ENCODE data around the gene GIMAP8. TPM values are rescaled to one million over a fixed set of nuclear protein-coding genes. Genes with fewer than 3 reads are reported as not detected.
A peak's percentile ranks its signal among the peaks of the same experiment; 100 is the strongest.

The GIMAP8 gene
- total RNA-seq, 1 donor from 2014 or later, result not detected

- no peaks in the 10 kb centered on the region for H3K36me3 ChIP-seq
- no peak overlapping the region for H3K27ac ChIP-seq
- peak overlapping the region; percentile 86 for H3K4me2 ChIP-seq
- no peaks in the 10 kb centered on the region for H3K27me3 ChIP-seq
- H3K79me2 ChIP-seq (ENCODE audit: low read depth), result no peaks in the 10 kb centered on the region
- H4K20me1 ChIP-seq (ENCODE audit: low read depth), result peaks cover 5% of the 10 kb centered on the region
- H3K27ac Mint-ChIP-seq, result peak overlapping the region; percentile 19
- no peak for TF ChIP-seq EZH2phosphoT487 (IDR thresholded peaks at IDR 0.05)
- TF ChIP-seq, protein P1, sequence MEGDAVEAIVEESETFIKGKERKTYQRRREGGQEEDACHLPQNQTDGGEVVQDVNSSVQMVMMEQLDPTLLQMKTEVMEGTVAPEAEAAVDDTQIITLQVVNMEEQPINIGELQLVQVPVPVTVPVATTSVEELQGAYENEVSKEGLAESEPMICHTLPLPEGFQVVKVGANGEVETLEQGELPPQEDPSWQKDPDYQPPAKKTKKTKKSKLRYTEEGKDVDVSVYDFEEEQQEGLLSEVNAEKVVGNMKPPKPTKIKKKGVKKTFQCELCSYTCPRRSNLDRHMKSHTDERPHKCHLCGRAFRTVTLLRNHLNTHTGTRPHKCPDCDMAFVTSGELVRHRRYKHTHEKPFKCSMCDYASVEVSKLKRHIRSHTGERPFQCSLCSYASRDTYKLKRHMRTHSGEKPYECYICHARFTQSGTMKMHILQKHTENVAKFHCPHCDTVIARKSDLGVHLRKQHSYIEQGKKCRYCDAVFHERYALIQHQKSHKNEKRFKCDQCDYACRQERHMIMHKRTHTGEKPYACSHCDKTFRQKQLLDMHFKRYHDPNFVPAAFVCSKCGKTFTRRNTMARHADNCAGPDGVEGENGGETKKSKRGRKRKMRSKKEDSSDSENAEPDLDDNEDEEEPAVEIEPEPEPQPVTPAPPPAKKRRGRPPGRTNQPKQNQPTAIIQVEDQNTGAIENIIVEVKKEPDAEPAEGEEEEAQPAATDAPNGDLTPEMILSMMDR (IDR thresholded peaks at IDR 0.05), result no peak
- TF ChIP-seq EZH2 (IDR thresholded peaks at IDR 0.05), result no peak
- H3K4me3 Mint-ChIP-seq, result peak overlapping the region; percentile 90
- H3K36me3 Mint-ChIP-seq, result peaks cover 11% of the 10 kb centered on the region
- DNase-seq (ENCODE audit: low spot score), result no peak
- H3K9ac ChIP-seq, result no peak overlapping the region
- H3F3A ChIP-seq (ENCODE audit: low read depth), result peaks cover 44% of the 10 kb centered on the region
- H2AFZ ChIP-seq (replicated peaks), result no peak overlapping the region
- H3K9me3 ChIP-seq (ENCODE audit: low read depth), result no peaks in the 10 kb centered on the region
- peaks cover 46% of the 10 kb centered on the region for H3K4me1 ChIP-seq
- H3K4me3 ChIP-seq, result peak overlapping the region; percentile 74
- H3K4me1 Mint-ChIP-seq, result peaks cover 63% of the 10 kb centered on the region
- H3K27me3 Mint-ChIP-seq (ENCODE audit: insufficient read depth, low read depth), result peaks cover 6% of the 10 kb centered on the region
- H3K9me3 Mint-ChIP-seq, result no peaks in the 10 kb centered on the region
Measured at GRCh38 chr7:150406312-150406566, 44.2 kb upstream of the GIMAP8 start.

DNA sequence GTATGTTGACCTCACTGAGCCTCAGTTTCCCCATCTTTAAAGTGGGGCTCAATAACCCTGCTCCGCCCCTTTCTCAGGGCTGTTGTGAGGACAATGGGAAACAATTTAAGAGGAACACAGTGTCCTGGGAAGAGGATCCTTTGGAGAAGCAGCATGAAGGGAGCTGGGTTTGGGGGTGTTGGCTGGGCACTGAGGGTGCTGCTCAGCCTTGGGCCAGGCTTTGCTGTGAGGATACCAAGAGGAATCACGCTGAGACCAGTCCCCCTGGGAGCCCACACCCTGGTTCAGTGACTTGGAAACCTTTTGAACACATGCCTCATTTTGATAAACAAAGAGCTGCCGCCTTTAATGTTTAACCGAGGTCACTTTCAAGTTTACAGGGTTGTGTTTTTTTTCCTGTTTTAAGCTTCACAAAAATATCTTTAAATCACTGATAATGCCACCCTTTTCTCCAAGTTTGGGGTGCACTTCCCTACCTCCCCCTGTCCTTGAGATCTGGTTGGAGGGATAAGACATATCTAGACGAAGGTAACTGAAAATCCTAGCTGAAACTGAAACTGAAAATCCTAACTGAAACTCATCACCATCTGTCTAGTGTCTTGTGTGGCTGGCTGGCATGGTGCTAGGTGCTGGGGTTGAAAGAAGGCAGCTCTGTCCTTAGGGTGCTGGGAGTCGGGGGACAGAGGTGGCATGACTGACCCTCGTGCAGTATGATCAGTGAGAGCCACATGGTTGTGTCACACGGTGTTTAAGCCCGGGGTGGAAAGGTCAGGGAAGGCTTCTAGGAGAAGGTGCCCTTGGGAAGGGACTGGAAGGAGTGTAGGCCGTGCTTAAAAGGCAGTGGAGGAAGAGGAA lies 43.6 kb upstream of the GIMAP8 start:
- Histone ChIP-seq H3K4me1 (peaks cover 41% of the 10 kb centered on the region), H3K36me3 (no peaks in the 10 kb centered on the region), H3K79me2 (ENCODE audit: low read depth) (no peaks in the 10 kb centered on the region), H4K20me1 (ENCODE audit: low read depth) (peaks cover 3% of the 10 kb centered on the region), H3K4me3 (no peak overlapping the region), H3K9ac (no peak overlapping the region), H2AFZ (replicated peaks) (no peak overlapping the region), H3K27ac (no peak overlapping the region), H3K4me2 (peak overlapping the region; percentile 86), H3K9me3 (ENCODE audit: low read depth) (no peaks in the 10 kb centered on the region), H3K27me3 (no peaks in the 10 kb centered on the region), H3F3A (ENCODE audit: low read depth) (peaks cover 38% of the 10 kb centered on the region)
- Mint-ChIP-seq H3K4me3 (peak overlapping the region; percentile 90), H3K27ac (peak overlapping the region; percentile 62), H3K4me1 (peaks cover 63% of the 10 kb centered on the region), H3K36me3 (peaks cover 11% of the 10 kb centered on the region), H3K9me3 (no peaks in the 10 kb centered on the region), H3K27me3 (ENCODE audit: insufficient read depth, low read depth) (peaks cover 8% of the 10 kb centered on the region)
- DNase-seq (ENCODE audit: low spot score), result no peak
- TF ChIP-seq EZH2 (IDR thresholded peaks at IDR 0.05) (no peak), EZH2phosphoT487 (IDR thresholded peaks at IDR 0.05) (no peak)
- TF ChIP-seq, protein P1 (IDR thresholded peaks at IDR 0.05), result no peak

GRCh38 chr7:150407588-150408392 lies 42.6 kb upstream of the GIMAP8 start:
- Histone ChIP-seq H3K4me1 (peaks cover 31% of the 10 kb centered on the region), H2AFZ (replicated peaks) (no peak overlapping the region), H3F3A (ENCODE audit: low read depth) (peaks cover 28% of the 10 kb centered on the region), H4K20me1 (ENCODE audit: low read depth) (no peaks in the 10 kb centered on the region), H3K4me2 (no peak overlapping the region), H3K9ac (no peak overlapping the region), H3K27ac (no peak overlapping the region), H3K79me2 (ENCODE audit: low read depth) (no peaks in the 10 kb centered on the region), H3K4me3 (no peak overlapping the region), H3K36me3 (no peaks in the 10 kb centered on the region), H3K9me3 (ENCODE audit: low read depth) (no peaks in the 10 kb centered on the region), H3K27me3 (no peaks in the 10 kb centered on the region)
- Mint-ChIP-seq H3K36me3 (peaks cover 11% of the 10 kb centered on the region), H3K4me1 (peaks cover 56% of the 10 kb centered on the region), H3K27me3 (ENCODE audit: insufficient read depth, low read depth) (peaks cover 11% of the 10 kb centered on the region), H3K9me3 (no peaks in the 10 kb centered on the region), H3K27ac (no peak overlapping the region), H3K4me3 (no peak overlapping the region)
- no peak for DNase-seq (ENCODE audit: low spot score)
- no peak for TF ChIP-seq EZH2phosphoT487 (IDR thresholded peaks at IDR 0.05)
- TF ChIP-seq, protein P1 (IDR thresholded peaks at IDR 0.05), result no peak
- TF ChIP-seq EZH2 (IDR thresholded peaks at IDR 0.05), result no peak
